ENCODE measurements around the gene FGD6. TPM values are rescaled to one million over a fixed set of nuclear protein-coding genes. Genes with fewer than 3 reads are reported as not detected.
A peak's percentile ranks its signal among the peaks of the same experiment; 100 is the strongest.

Gene FGD6
- total RNA-seq, 1 donor from 2014 or later = 0.70 TPM

DNA sequence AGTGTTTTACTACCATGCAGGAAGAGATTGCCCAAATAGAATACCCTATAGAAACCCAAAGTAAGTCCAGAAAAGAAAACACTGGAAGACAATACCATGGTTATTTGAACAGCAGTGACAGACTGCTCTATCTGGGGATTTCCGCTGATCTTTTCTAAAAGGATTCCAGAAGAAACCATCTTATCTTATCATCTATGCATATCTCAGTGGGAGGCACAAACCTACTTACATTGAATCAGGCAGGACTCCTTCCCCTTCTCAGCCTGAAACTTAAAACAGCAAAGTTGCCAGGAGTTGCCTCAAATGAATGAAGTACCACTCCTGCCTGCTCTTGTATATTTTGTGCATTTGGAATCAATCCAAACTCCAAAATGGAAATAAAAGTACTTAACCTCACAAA lies 87.2 kb downstream of the FGD6 start:
- Mint-ChIP-seq H3K27ac (no peak overlapping the region), H3K4me3 (no peak overlapping the region), H3K36me3 (ENCODE audit: low read depth) (no peaks in the 10 kb centered on the region), H3K27me3 (no peaks in the 10 kb centered on the region), H3K9me3 (no peaks in the 10 kb centered on the region), H3K4me1 (no peaks in the 10 kb centered on the region)
- no peak for DNase-seq
- intact Hi-C loops (cut with micrococcal nuclease) = no loop called here

- H3K4me1 Mint-ChIP-seq = no peaks in the 10 kb centered on the region
- intact Hi-C loops (cut with micrococcal nuclease) = no loop called here
These were observed 88.2 kb downstream of the FGD6 start for GRCh38 chr12:95129115-95129514.

DNA sequence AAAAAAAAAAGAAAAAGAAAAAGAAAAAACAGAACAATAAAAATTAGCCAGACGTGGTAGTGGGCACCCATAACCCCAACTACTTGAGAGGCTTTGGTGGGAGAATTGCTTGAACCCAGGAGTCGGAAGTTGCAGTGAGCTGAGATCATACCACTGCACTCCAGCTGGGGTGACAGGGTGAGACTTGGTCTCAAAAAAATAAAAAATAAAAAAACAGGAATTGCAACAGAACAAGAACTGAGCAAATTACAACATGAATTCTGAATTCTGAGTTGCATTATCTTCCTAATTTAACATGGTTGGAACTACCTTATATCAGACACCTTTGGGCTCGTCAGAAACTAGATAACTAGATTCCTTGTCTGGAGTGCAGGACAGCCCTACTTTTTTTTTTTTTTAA lies 90.5 kb downstream of the FGD6 start:
- H3K9me3 Mint-ChIP-seq = no peaks in the 10 kb centered on the region

More at GRCh38 chr12:95129115-95129514, 88.2 kb downstream of the FGD6 start:
- Mint-ChIP-seq H3K9me3 (no peaks in the 10 kb centered on the region), H3K4me3 (no peak overlapping the region), H3K36me3 (ENCODE audit: low read depth) (no peaks in the 10 kb centered on the region), H3K27ac (no peak overlapping the region), H3K27me3 (no peaks in the 10 kb centered on the region)
- no peak for DNase-seq

GRCh38 chr12:95126076-95126475 lies 91.2 kb downstream of the FGD6 start:
- DNase-seq = no peak
- intact Hi-C loops (cut with micrococcal nuclease) = no loop called here
- Mint-ChIP-seq H3K27me3 (no peaks in the 10 kb centered on the region), H3K4me3 (no peak overlapping the region), H3K27ac (no peak overlapping the region), H3K36me3 (ENCODE audit: low read depth) (no peaks in the 10 kb centered on the region), H3K9me3 (no peaks in the 10 kb centered on the region), H3K4me1 (no peaks in the 10 kb centered on the region)

More for the DNA sequence above, 90.5 kb downstream of the FGD6 start:
- H3K27ac Mint-ChIP-seq = no peak overlapping the region
- no peaks in the 10 kb centered on the region for H3K36me3 Mint-ChIP-seq (ENCODE audit: low read depth)
- DNase-seq = no peak
- H3K4me1 Mint-ChIP-seq = no peaks in the 10 kb centered on the region
- H3K27me3 Mint-ChIP-seq = no peaks in the 10 kb centered on the region
- H3K4me3 Mint-ChIP-seq = no peak overlapping the region
- intact Hi-C loops (cut with micrococcal nuclease) = no loop called here

GRCh38 chr12:95124106-95124505 lies 93.2 kb downstream of the FGD6 start:
- intact Hi-C loops (cut with micrococcal nuclease) = no loop called here
- no peaks in the 10 kb centered on the region for H3K27me3 Mint-ChIP-seq
- H3K9me3 Mint-ChIP-seq = no peaks in the 10 kb centered on the region
- H3K36me3 Mint-ChIP-seq (ENCODE audit: low read depth) = no peaks in the 10 kb centered on the region
- no peak for DNase-seq
- H3K4me1 Mint-ChIP-seq = no peaks in the 10 kb centered on the region
- no peak overlapping the region for H3K27ac Mint-ChIP-seq
- no peak overlapping the region for H3K4me3 Mint-ChIP-seq

GRCh38 chr12:95118788-95119179 lies 98.5 kb downstream of the FGD6 start:
- no peaks in the 10 kb centered on the region for H3K9me3 Mint-ChIP-seq
- intact Hi-C loops (cut with micrococcal nuclease) = no loop called here
- no peak for DNase-seq
- H3K27me3 Mint-ChIP-seq = no peaks in the 10 kb centered on the region
- no peaks in the 10 kb centered on the region for H3K36me3 Mint-ChIP-seq (ENCODE audit: low read depth)
- H3K4me1 Mint-ChIP-seq = peaks cover 2% of the 10 kb centered on the region
- no peak overlapping the region for H3K4me3 Mint-ChIP-seq
- H3K27ac Mint-ChIP-seq = no peak overlapping the region

DNA sequence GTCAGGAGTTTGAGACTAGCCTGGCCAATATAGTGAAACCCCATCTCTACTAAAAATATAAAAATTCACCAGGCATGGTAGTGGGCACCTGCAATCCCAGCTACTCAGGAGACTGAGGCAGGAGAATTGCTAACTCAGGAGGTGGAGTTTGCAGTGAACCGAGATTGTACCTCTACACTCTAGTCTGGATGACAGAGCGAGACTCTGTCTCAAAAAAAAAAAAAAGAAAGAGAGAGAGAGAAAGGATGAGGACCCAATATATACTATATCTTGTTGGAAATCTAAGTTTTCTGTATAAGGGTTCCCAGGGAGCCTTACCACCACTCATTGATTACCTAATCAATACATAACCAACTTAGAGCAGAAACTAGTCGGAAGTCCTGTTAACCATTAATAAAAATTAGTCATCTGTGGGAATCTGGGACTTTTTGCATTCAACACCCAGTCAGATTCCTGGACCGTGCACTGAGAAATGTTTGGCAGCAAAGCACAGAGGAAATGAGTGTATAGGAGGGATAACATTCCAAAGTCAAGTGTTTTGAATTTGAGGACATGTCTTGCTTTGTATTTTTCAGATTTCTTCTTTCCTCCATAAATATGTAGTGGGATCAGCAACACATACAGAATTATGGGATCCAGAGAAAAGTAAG lies 99.0 kb downstream of the FGD6 start:
- H3K27me3 Mint-ChIP-seq = no peaks in the 10 kb centered on the region

DNA sequence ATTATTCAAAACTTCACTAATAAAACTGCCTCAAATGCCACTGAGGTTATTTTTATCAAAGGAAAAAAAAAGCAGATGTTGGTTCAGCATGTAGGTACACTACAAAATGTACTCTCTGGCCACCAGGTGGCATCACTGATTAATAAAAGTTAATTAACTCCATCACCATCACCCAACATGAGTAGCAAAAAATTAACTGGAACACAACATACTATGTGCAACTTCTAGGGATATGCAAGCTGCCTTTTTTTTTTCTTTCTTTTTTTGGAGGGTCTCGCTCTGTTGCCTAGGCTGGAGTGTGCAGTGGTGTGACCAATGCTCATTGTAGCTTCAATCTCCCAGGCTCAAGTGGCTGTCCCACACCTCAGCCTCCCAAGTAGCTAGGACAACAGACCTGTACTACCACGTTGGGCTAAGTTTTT lies 100.1 kb downstream of the FGD6 start:
- no peak overlapping the region for H3K27ac Mint-ChIP-seq

More for the DNA sequence above, 99.0 kb downstream of the FGD6 start:
- Mint-ChIP-seq H3K4me3 (no peak overlapping the region), H3K36me3 (ENCODE audit: low read depth) (no peaks in the 10 kb centered on the region), H3K9me3 (no peaks in the 10 kb centered on the region), H3K4me1 (peaks cover 2% of the 10 kb centered on the region), H3K27ac (no peak overlapping the region)
- intact Hi-C loops (cut with micrococcal nuclease) = no loop called here
- DNase-seq = no peak

GRCh38 chr12:95116773-95117172 lies 100.5 kb downstream of the FGD6 start:
- Mint-ChIP-seq H3K4me3 (no peak overlapping the region), H3K27me3 (no peaks in the 10 kb centered on the region), H3K9me3 (no peaks in the 10 kb centered on the region), H3K4me1 (peaks cover 2% of the 10 kb centered on the region), H3K27ac (no peak overlapping the region), H3K36me3 (ENCODE audit: low read depth) (no peaks in the 10 kb centered on the region)
- DNase-seq = no peak
- intact Hi-C loops (cut with micrococcal nuclease) = loop anchor here (1.0 kb wide), 4 partner anchors 100 to 418 kb away; partner anchors contain the start of gene METAP2

More for the DNA sequence above, 100.1 kb downstream of the FGD6 start:
- Mint-ChIP-seq H3K4me3 (no peak overlapping the region), H3K27me3 (no peaks in the 10 kb centered on the region), H3K36me3 (ENCODE audit: low read depth) (no peaks in the 10 kb centered on the region), H3K4me1 (peaks cover 2% of the 10 kb centered on the region), H3K9me3 (no peaks in the 10 kb centered on the region)
- peak; percentile 86 for DNase-seq
- intact Hi-C loops (cut with micrococcal nuclease) = loop anchor here (1.0 kb wide), 4 partner anchors 99 to 417 kb away; partner anchors contain the start of gene METAP2

GRCh38 chr12:95116341-95116740 lies 100.9 kb downstream of the FGD6 start:
- Mint-ChIP-seq H3K4me1 (peaks cover 5% of the 10 kb centered on the region), H3K9me3 (no peaks in the 10 kb centered on the region), H3K36me3 (ENCODE audit: low read depth) (no peaks in the 10 kb centered on the region), H3K27me3 (no peaks in the 10 kb centered on the region), H3K27ac (no peak overlapping the region), H3K4me3 (no peak overlapping the region)
- no peak for DNase-seq
- intact Hi-C loops (cut with micrococcal nuclease) = no loop called here

DNA sequence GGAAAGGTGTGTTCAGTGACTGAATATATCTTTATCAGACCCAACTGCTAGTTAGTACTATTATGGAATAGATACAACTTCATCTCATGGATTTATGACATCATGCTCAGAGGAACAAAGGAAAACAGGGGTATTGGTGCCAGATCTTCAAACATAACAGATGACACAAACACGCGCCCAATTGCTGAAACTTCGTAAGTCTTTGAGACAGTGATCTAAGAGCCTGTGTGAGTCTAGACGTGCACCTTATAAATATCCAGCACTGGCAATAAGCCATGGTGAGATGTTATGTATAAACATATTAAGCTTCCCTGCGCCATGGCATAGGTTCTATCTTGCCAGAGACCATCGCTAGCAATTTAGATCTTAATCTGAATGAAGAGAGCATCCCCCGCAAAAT lies 101.6 kb downstream of the FGD6 start:
- no peak for DNase-seq
- no peak overlapping the region for H3K4me3 Mint-ChIP-seq

GRCh38 chr12:95114766-95115405 lies 102.4 kb downstream of the FGD6 start:
- intact Hi-C loops (cut with micrococcal nuclease) = no loop called here

More for the DNA sequence above, 101.6 kb downstream of the FGD6 start:
- intact Hi-C loops (cut with micrococcal nuclease) = no loop called here
- Mint-ChIP-seq H3K4me1 (peaks cover 6% of the 10 kb centered on the region), H3K27ac (no peak overlapping the region), H3K36me3 (ENCODE audit: low read depth) (no peaks in the 10 kb centered on the region), H3K27me3 (no peaks in the 10 kb centered on the region), H3K9me3 (no peaks in the 10 kb centered on the region)

DNA sequence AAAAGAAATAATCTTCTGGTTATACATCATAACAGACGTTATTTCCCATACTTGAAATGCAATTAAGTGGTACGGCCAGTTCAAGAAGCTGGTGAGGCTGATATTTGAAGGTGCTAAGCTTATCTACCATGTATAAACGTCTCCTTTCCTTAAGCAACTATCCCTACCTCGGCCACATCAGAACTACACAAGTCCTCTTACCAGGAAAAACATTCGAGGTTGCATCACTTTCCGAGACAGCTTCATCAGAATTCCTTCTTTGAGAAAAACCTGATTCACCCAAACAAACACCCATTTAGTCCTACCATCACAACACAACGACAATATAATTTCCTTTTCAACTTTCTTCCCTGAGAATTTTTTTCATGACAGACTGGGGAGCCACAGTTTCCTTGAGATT lies 109.9 kb downstream of the FGD6 start:
- Mint-ChIP-seq H3K36me3 (ENCODE audit: low read depth) (no peaks in the 10 kb centered on the region), H3K4me1 (peaks cover 15% of the 10 kb centered on the region), H3K27me3 (no peaks in the 10 kb centered on the region), H3K27ac (no peak overlapping the region), H3K4me3 (no peak overlapping the region), H3K9me3 (no peaks in the 10 kb centered on the region)
- intact Hi-C loops (cut with micrococcal nuclease) = no loop called here
- no peak for DNase-seq

More at GRCh38 chr12:95114766-95115405, 102.4 kb downstream of the FGD6 start:
- Mint-ChIP-seq H3K4me1 (peaks cover 6% of the 10 kb centered on the region), H3K36me3 (ENCODE audit: low read depth) (no peaks in the 10 kb centered on the region), H3K4me3 (no peak overlapping the region), H3K9me3 (no peaks in the 10 kb centered on the region), H3K27me3 (no peaks in the 10 kb centered on the region), H3K27ac (no peak overlapping the region)
- no peak for DNase-seq

GRCh38 chr12:95105540-95105939 lies 111.7 kb downstream of the FGD6 start:
- Mint-ChIP-seq H3K4me1 (peaks cover 11% of the 10 kb centered on the region), H3K27me3 (no peaks in the 10 kb centered on the region), H3K36me3 (ENCODE audit: low read depth) (no peaks in the 10 kb centered on the region), H3K9me3 (no peaks in the 10 kb centered on the region), H3K4me3 (no peak overlapping the region), H3K27ac (no peak overlapping the region)
- no peak for DNase-seq
- intact Hi-C loops (cut with micrococcal nuclease) = no loop called here
